Ovary (tissue), 9 donors: Measurements from ENCODE around the gene TMEM266. TPM values are rescaled to one million over a fixed set of nuclear protein-coding genes. Genes with fewer than 3 reads are reported as not detected.
A peak's percentile ranks its signal among the peaks of the same experiment; 100 is the strongest.

Experiments used
- DNase-seq, 5 donors: peaks; one replicate each; pipeline ENCODE4 v3.0.0-alpha.2; 2019 to 2020
- H3K27ac ChIP-seq, 2 donors: fragments of 200-600 bp; one replicate each; pipeline versions ENCODE4 v1.5.1 to v1.8.0; 2019 to 2022
- H3K27me3 ChIP-seq: fragments of 200-600 bp; one replicate; pipeline ENCODE4 v1.8.0; 2022
- H3K36me3 ChIP-seq: fragments of 200-600 bp; sonication (generic); one replicate; pipeline ENCODE4 v1.5.1; 2019
- H3K4me1 ChIP-seq: one replicate; pipeline ENCODE4 v1.8.1; 2013; ENCODE audit warnings: mild to moderate bottlenecking, moderate library complexity; ENCODE audit not compliant: insufficient read depth
- H3K4me3 ChIP-seq: fragments of 200-600 bp; sonication (generic); one replicate; pipeline ENCODE4 v1.5.1; 2017
- H3K9me3 ChIP-seq, 2 donors: fragments of 200-600 bp in 1 of 2; sonication (generic) in 1 of 2; one replicate each; pipeline versions ENCODE4 v1.5.1 to v1.8.1; 2013 to 2019; ENCODE audit warnings: mild to moderate bottlenecking in 1 of 2, moderate library complexity in 1 of 2
- EP300 ChIP-seq: sonication (generic); formaldehyde crosslinking; IDR thresholded peaks from one replicate; pipeline ENCODE4 v1.6.1; 2017; ENCODE audit warnings: antibody characterized with exemption
- POLR2A ChIP-seq: fragments of 450-650 bp; IDR thresholded peaks from one replicate; pipeline ENCODE4 v1.6.1; 2017; ENCODE audit warnings: antibody characterized with exemption, mild to moderate bottlenecking, moderate library complexity
- WGBS, 3 donors: extraction: QIAGEN DNeasy Blood & Tissue Kit in 1 of 3; methylation state at CpG; one replicate each; pipeline versions ENCODE4 v1.1.5 to v1.1.7; 2013 to 2017; 5-methylcytosine and 5-hydroxymethylcytosine counted together
- intact Hi-C, 4 donors: fragments of 100-400 bp; cut with DNase I; formaldehyde crosslinking; loops; one replicate each; pipeline versions ENCODE4 v1.11.0 to v1.15.1; 2022 to 2023
- polyA plus RNA-seq, 2 donors: library from polyadenylated mRNA; stranded (reverse); fragments of 200-250 nt in 1 of 2; fragments of 350-450 nt in 1 of 2; fragmentation: Illumina TruSeq in 1 of 2; extraction: RNeasy Lipid Tissue Mini Kit (QIAGEN cat#74804) in 1 of 2; gene quantifications; one replicate each; pipeline ENCODE4 v1.2.3, GENCODE V29; 2013 to 2014
- total RNA-seq, 7 donors: library from RNA; depleted of rRNA in 2 of 7; stranded (reverse); fragments of >200 nt in 2 of 7; fragmentation: NEBNext Ultra II Directional in 3 of 7; extraction: Animal tissue kit (Norgen Biotek cat#: 25700) in 3 of 7; gene quantifications; one replicate each; pipeline versions ENCODE4 v1.1.0 to v1.2.4, GENCODE V29; 2016 to 2023
- TF ChIP-seq, protein P1 (sequence below), 3 donors: fragments of 450-650 bp in 2 of 3; fragments of 200-600 bp in 1 of 3; IDR thresholded peaks; one replicate each; pipeline versions ENCODE4 v1.5.1 to v1.8.0; 2016 to 2022; ENCODE audit warnings: antibody characterized with exemption in 3 of 3, mild to moderate bottlenecking in 1 of 3
- donor health status: DM: no; HTN: no; CAD: no; lungs with moderate emphysema.
- donor health status: DM: no; HTN: no; CAD: no.
- donor health status: Bipolar disorder and iron deficiency.
- donor health status: DM: yes; HTN: yes; CAD: no.
- donor health status: DM: no; HTN: no; CAD: no.
- donor health status: DM: yes; HTN: yes; CAD: no.

Gene TMEM266
- total and polyA plus RNA-seq, 9 donors = 0.11 to 0.13 TPM; not detected in 7

GRCh38 chr15:76196269-76197231 lies 136.8 kb downstream of the TMEM266 start:
- TF ChIP-seq, protein P1, sequence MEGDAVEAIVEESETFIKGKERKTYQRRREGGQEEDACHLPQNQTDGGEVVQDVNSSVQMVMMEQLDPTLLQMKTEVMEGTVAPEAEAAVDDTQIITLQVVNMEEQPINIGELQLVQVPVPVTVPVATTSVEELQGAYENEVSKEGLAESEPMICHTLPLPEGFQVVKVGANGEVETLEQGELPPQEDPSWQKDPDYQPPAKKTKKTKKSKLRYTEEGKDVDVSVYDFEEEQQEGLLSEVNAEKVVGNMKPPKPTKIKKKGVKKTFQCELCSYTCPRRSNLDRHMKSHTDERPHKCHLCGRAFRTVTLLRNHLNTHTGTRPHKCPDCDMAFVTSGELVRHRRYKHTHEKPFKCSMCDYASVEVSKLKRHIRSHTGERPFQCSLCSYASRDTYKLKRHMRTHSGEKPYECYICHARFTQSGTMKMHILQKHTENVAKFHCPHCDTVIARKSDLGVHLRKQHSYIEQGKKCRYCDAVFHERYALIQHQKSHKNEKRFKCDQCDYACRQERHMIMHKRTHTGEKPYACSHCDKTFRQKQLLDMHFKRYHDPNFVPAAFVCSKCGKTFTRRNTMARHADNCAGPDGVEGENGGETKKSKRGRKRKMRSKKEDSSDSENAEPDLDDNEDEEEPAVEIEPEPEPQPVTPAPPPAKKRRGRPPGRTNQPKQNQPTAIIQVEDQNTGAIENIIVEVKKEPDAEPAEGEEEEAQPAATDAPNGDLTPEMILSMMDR (IDR thresholded peaks at IDR 0.05) = no peak
- TF ChIP-seq EP300 (no peak), POLR2A (no peak)
- intact Hi-C loops = no loop called here
- Histone ChIP-seq H3K4me1 (peaks cover 10% of the 10 kb centered on the region), H3K4me3 (no peak overlapping the region), H3K27me3 (no peaks in the 10 kb centered on the region), H3K36me3 (no peaks in the 10 kb centered on the region), H3K9me3 (no peaks in the 10 kb centered on the region), H3K27ac (peak overlapping the region in 1 of 2 donors; percentile 27)
- peak; percentile 65 to 80 (median 76) for DNase-seq
- 18 to 25% (median 20%) methylated on average over 16 to 18 of the region's 18 CpGs for WGBS, 3 donors

DNA sequence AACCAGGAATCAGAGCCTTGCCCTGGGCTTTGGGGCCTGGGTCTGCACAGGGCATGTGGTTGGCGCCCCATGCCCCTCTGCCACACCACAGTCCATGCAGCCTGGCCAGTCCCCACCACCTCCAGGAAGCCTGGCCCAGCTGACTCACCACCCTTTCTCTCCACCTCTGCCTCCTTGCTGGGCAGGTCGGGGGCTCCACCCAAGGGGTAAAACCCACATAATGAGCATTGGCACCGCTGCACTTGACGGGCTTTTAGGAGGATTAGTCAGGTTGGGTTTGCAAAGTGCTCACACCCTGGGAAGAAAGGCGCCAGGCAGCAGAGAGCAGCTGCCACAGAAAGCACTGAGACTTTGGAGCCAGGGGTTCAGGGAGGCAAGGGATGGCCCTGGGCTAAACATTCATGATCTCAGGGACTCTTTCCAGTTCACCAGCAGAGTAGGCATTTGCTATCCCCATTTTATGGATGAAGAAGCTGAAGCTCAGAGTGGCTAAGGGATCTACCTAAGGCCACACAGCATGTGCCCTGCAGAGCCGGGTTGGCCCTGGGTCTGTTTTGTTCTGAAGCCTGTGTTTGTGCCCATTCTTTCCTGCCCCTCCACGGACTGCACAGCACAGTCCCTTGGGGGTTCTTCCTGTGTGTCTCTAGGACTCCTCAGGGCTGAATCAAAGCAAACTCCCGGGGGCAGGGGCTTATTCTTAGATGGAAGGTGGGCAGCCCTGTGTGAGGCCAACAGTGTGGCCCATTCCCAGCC lies 138.1 kb downstream of the TMEM266 start:
- no peak for TF ChIP-seq POLR2A
- TF ChIP-seq, protein P1 (IDR thresholded peaks at IDR 0.05) = no peak
- TF ChIP-seq EP300 = no peak
- H3K4me1 ChIP-seq = peaks cover 10% of the 10 kb centered on the region
- intact Hi-C loops = no loop called here
- no peak for DNase-seq
- no peaks in the 10 kb centered on the region for H3K27me3 ChIP-seq
- no peaks in the 10 kb centered on the region for H3K36me3 ChIP-seq
- WGBS, 3 donors = 91 to 96% (median 93%) methylated on average over 8 of the region's 8 CpGs
- H3K4me3 ChIP-seq = no peak overlapping the region
- H3K9me3 ChIP-seq = no peaks in the 10 kb centered on the region
- no peak overlapping the region for H3K27ac ChIP-seq

DNA sequence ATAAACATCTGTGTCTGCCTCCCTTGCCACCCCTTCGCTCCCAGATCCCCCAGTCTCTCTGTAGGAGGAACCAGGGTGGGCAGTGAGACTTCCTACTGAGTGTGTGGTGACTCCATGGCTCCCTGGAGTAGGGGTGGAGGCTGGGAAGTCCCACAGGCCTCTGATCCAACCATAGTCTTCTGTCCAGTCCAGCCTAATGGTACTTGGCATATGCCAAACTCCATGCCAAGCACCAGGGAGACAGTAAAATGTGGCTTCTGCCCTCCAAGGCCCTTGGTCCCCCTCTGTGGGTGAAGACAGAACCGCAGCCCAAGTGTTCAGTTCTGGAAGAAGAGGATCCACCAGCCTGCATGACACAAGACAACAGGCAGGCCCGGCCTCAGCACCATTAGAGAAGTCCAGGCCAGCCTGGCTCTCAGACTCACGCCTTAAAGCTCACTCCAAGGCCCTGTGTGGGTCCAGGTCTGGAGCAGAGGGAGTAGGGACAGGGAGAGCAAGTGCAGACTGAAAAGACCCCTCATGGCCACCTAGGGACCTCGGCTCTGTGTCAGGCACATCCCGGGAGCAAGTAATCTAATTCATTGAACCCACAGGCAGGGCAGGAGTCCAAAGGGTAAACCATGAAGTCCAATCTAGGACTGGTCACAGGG lies 138.8 kb downstream of the TMEM266 start:
- Histone ChIP-seq H3K27ac (no peak overlapping the region), H3K9me3 (no peaks in the 10 kb centered on the region), H3K36me3 (no peaks in the 10 kb centered on the region), H3K4me3 (no peak overlapping the region), H3K27me3 (no peaks in the 10 kb centered on the region), H3K4me1 (peaks cover 10% of the 10 kb centered on the region)
- intact Hi-C loops = no loop called here
- no peak for DNase-seq
- TF ChIP-seq EP300 (no peak), POLR2A (no peak)
- TF ChIP-seq, protein P1 (IDR thresholded peaks at IDR 0.05) = no peak
- WGBS, 3 donors = 97 to 98% (median 98%) methylated on average over 4 to 6 of the region's 6 CpGs
